Measurements from ENCODE around the gene STK32A.

Gene STK32A

DNA sequence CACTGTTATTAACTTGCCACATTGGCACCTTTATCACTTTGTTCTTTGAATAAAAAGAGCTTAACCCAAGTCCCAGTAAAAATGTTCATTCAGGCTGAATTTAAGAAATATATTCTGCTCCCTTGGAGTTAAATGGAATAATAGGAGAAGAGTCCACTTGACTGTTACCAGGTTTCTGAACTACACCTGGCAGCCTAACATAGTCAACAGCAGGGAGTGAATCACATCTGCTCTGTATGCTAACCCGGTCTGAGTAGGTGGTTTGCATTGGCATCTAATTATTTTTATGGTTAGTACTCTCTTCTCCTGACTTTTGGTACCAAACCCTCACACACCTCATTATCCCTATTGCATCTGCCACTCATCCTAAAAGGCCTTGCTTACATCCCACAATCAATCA lies 86.7 kb downstream of the STK32A start:
- no peaks in the 10 kb centered on the region for H3K9me2 ChIP-seq (replicated peaks; ENCODE audit: control insufficient read depth, low read length)
- H3K9me3 ChIP-seq (ENCODE audit: control insufficient read depth, insufficient read depth, low read length): no peaks in the 10 kb centered on the region
- no peak overlapping the region for H3K4me2 ChIP-seq (ENCODE audit: low read length)
- H3K36me3 ChIP-seq (ENCODE audit: control insufficient read depth, low read length): no peaks in the 10 kb centered on the region
- H3K27ac ChIP-seq (ENCODE audit: low read depth, low read length): no peak overlapping the region
- H3K27me3 ChIP-seq (ENCODE audit: control insufficient read depth, low read length): no peaks in the 10 kb centered on the region
- no peaks in the 10 kb centered on the region for H3K79me2 ChIP-seq (ENCODE audit: control insufficient read depth, low read length)
- TF ChIP-seq, protein P1, sequence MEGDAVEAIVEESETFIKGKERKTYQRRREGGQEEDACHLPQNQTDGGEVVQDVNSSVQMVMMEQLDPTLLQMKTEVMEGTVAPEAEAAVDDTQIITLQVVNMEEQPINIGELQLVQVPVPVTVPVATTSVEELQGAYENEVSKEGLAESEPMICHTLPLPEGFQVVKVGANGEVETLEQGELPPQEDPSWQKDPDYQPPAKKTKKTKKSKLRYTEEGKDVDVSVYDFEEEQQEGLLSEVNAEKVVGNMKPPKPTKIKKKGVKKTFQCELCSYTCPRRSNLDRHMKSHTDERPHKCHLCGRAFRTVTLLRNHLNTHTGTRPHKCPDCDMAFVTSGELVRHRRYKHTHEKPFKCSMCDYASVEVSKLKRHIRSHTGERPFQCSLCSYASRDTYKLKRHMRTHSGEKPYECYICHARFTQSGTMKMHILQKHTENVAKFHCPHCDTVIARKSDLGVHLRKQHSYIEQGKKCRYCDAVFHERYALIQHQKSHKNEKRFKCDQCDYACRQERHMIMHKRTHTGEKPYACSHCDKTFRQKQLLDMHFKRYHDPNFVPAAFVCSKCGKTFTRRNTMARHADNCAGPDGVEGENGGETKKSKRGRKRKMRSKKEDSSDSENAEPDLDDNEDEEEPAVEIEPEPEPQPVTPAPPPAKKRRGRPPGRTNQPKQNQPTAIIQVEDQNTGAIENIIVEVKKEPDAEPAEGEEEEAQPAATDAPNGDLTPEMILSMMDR (IDR thresholded peaks at IDR 0.05; ENCODE audit: low read depth, low read length, poor library complexity, severe bottlenecking): no peak
- no peak for TF ChIP-seq EZH2phosphoT487 (IDR thresholded peaks at IDR 0.05; ENCODE audit: borderline replicate concordance, low read length)
- no peaks in the 10 kb centered on the region for H4K20me1 ChIP-seq (ENCODE audit: control insufficient read depth, insufficient read depth, low read depth, low read length)
- H3K4me3 ChIP-seq (ENCODE audit: low read length): no peak overlapping the region
- no peaks in the 10 kb centered on the region for H3K4me1 ChIP-seq (ENCODE audit: control insufficient read depth, low read length)
- H3F3A ChIP-seq (ENCODE audit: control insufficient read depth, insufficient read depth): no peaks in the 10 kb centered on the region

DNA sequence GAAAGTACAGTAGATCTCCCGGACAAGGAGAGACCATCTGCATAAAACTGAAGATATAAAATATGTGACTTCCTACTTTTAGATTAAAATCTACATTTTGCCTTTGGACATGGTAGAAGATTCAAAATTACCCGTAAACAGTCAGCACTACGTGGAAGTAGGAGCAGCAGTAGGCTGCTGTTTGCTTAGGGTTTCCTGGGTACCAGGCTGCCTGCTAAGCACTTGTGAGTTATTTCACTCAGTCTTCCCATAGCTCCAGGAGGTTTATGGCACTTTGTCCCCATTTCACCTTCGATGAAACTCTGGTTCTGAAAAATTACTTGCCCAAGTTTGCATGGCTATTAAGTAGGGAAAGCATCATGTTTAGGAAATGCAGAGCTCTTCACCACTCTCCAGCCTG lies 92.6 kb downstream of the STK32A start:
- Histone ChIP-seq H3K4me3 (ENCODE audit: low read length) (no peak overlapping the region), H3K36me3 (ENCODE audit: control insufficient read depth, low read length) (no peaks in the 10 kb centered on the region), H3F3A (ENCODE audit: control insufficient read depth, insufficient read depth) (no peaks in the 10 kb centered on the region), H3K79me2 (ENCODE audit: control insufficient read depth, low read length) (no peaks in the 10 kb centered on the region), H4K20me1 (ENCODE audit: control insufficient read depth, insufficient read depth, low read depth, low read length) (no peaks in the 10 kb centered on the region), H3K27me3 (ENCODE audit: control insufficient read depth, low read length) (peaks cover 3% of the 10 kb centered on the region), H3K9me2 (replicated peaks; ENCODE audit: control insufficient read depth, low read length) (no peaks in the 10 kb centered on the region), H3K9me3 (ENCODE audit: control insufficient read depth, insufficient read depth, low read length) (no peaks in the 10 kb centered on the region), H3K4me1 (ENCODE audit: control insufficient read depth, low read length) (no peaks in the 10 kb centered on the region), H3K4me2 (ENCODE audit: low read length) (no peak overlapping the region), H3K27ac (ENCODE audit: low read depth, low read length) (no peak overlapping the region)
- TF ChIP-seq, protein P1 (IDR thresholded peaks at IDR 0.05; ENCODE audit: low read depth, low read length, poor library complexity, severe bottlenecking): no peak
- no peak for TF ChIP-seq EZH2phosphoT487 (IDR thresholded peaks at IDR 0.05; ENCODE audit: borderline replicate concordance, low read length)

DNA sequence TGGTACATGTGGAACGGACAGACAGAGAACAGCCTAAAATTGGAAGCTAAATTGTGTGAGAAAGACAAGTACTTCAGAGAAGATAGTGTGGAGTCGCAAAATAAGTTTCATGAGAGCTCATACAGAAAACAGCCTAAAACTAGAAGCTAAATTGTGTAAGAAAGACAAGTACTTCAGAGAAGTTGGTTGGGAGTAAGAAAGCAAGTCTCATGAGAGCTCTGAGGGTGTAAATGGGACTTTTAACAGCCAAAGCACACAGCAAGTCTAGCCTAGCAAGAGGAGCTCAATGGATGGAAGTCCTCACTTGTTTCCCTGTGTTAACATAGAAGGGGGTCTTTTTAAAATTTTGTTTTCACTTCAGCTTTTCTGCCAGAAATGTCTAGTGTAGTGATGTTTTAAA lies 93.1 kb downstream of the STK32A start:
- no peak overlapping the region for H3K27ac ChIP-seq (ENCODE audit: low read depth, low read length)
- no peaks in the 10 kb centered on the region for H4K20me1 ChIP-seq (ENCODE audit: control insufficient read depth, insufficient read depth, low read depth, low read length)
- H3K4me2 ChIP-seq (ENCODE audit: low read length): no peak overlapping the region
- no peak overlapping the region for H3K4me3 ChIP-seq (ENCODE audit: low read length)
- H3K27me3 ChIP-seq (ENCODE audit: control insufficient read depth, low read length): peaks cover 3% of the 10 kb centered on the region
- H3F3A ChIP-seq (ENCODE audit: control insufficient read depth, insufficient read depth): no peaks in the 10 kb centered on the region
- H3K9me3 ChIP-seq (ENCODE audit: control insufficient read depth, insufficient read depth, low read length): no peaks in the 10 kb centered on the region
- no peaks in the 10 kb centered on the region for H3K79me2 ChIP-seq (ENCODE audit: control insufficient read depth, low read length)
- H3K36me3 ChIP-seq (ENCODE audit: control insufficient read depth, low read length): no peaks in the 10 kb centered on the region
- H3K4me1 ChIP-seq (ENCODE audit: control insufficient read depth, low read length): no peaks in the 10 kb centered on the region
- no peaks in the 10 kb centered on the region for H3K9me2 ChIP-seq (replicated peaks; ENCODE audit: control insufficient read depth, low read length)
- TF ChIP-seq, protein P1 (IDR thresholded peaks at IDR 0.05; ENCODE audit: low read depth, low read length, poor library complexity, severe bottlenecking): no peak
- no peak for TF ChIP-seq EZH2phosphoT487 (IDR thresholded peaks at IDR 0.05; ENCODE audit: borderline replicate concordance, low read length)

DNA sequence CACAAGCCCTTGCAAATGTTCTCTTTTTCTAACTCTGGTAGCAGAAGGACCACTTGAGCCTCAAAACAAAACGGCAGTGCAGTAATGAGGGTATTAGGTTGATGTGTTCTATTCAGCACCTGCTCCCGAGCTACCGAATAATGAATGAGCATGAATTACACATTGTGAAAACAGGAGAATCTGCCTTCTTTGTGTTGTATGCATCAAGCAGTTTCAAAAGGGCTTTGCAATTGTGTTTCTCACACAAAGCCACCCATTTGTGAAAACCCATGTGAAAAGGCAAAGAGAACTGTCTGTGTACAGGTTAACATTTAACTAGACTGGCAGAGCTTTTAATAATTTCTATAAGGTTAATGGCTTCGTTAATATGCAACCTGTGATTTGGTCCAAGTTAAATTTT lies 97.8 kb downstream of the STK32A start:
- H3K4me2 ChIP-seq (ENCODE audit: low read length): no peak overlapping the region
- no peaks in the 10 kb centered on the region for H4K20me1 ChIP-seq (ENCODE audit: control insufficient read depth, insufficient read depth, low read depth, low read length)
- H3K27me3 ChIP-seq (ENCODE audit: control insufficient read depth, low read length): peaks cover 3% of the 10 kb centered on the region
- H3K9me2 ChIP-seq (replicated peaks; ENCODE audit: control insufficient read depth, low read length): no peaks in the 10 kb centered on the region
- H3F3A ChIP-seq (ENCODE audit: control insufficient read depth, insufficient read depth): no peaks in the 10 kb centered on the region
- H3K36me3 ChIP-seq (ENCODE audit: control insufficient read depth, low read length): no peaks in the 10 kb centered on the region
- H3K9me3 ChIP-seq (ENCODE audit: control insufficient read depth, insufficient read depth, low read length): no peaks in the 10 kb centered on the region
- no peak overlapping the region for H3K4me3 ChIP-seq (ENCODE audit: low read length)
- no peaks in the 10 kb centered on the region for H3K79me2 ChIP-seq (ENCODE audit: control insufficient read depth, low read length)
- H3K4me1 ChIP-seq (ENCODE audit: control insufficient read depth, low read length): no peaks in the 10 kb centered on the region
- TF ChIP-seq, protein P1 (IDR thresholded peaks at IDR 0.05; ENCODE audit: low read depth, low read length, poor library complexity, severe bottlenecking): no peak
- no peak for TF ChIP-seq EZH2phosphoT487 (IDR thresholded peaks at IDR 0.05; ENCODE audit: borderline replicate concordance, low read length)
- H3K27ac ChIP-seq (ENCODE audit: low read depth, low read length): no peak overlapping the region

All from DOHH2 (cell line).